GM20000 (cell line): ENCODE measurements around the gene ZNF35.

Experiments used
- DNase-seq: peaks from one replicate; pipeline ENCODE4 v3.0.0; 2012; ENCODE audit warnings: low spot score
- TF ChIP-seq, protein P1 (sequence below): IDR thresholded peaks from 2 replicates; pipeline ENCODE4 v1.5.1; 2012; ENCODE audit warnings: mild to moderate bottlenecking, control low read depth; ENCODE audit errors: extremely low read depth, missing control alignments

Gene ZNF35

DNA sequence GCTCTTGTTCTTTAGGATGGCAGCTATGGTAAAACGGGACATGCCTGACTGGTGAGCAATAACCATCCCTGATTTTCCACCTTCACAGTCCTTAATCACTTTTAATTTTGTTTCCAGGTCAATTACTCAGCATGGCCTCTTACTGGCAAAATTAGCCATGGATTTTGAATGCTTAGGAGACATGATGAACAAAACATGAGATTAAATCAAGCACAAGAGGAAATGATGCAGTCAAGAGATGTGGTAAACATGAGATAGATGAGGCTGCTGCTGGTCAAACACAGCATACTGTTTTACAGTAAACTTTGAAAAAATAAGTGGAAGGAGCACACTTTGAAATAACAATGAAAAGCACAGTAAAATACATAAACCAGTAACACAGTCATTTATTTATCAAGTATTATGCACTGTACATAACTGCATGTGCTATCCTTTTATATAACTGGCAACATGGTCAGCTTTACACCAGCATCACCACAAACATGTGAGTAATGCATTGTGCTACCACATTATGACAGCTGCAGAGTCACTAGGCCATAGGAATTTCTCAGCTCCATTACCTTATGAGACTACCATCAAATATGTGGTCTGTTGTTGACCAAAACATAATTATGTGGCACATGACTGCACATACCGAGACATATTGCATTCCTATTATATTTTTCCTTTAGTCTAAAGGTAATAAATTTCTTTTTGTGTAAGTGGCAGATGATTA lies 33.8 kb downstream of the ZNF35 start:
- DNase-seq = no peak
- TF ChIP-seq, protein P1, sequence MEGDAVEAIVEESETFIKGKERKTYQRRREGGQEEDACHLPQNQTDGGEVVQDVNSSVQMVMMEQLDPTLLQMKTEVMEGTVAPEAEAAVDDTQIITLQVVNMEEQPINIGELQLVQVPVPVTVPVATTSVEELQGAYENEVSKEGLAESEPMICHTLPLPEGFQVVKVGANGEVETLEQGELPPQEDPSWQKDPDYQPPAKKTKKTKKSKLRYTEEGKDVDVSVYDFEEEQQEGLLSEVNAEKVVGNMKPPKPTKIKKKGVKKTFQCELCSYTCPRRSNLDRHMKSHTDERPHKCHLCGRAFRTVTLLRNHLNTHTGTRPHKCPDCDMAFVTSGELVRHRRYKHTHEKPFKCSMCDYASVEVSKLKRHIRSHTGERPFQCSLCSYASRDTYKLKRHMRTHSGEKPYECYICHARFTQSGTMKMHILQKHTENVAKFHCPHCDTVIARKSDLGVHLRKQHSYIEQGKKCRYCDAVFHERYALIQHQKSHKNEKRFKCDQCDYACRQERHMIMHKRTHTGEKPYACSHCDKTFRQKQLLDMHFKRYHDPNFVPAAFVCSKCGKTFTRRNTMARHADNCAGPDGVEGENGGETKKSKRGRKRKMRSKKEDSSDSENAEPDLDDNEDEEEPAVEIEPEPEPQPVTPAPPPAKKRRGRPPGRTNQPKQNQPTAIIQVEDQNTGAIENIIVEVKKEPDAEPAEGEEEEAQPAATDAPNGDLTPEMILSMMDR = no peak

DNA sequence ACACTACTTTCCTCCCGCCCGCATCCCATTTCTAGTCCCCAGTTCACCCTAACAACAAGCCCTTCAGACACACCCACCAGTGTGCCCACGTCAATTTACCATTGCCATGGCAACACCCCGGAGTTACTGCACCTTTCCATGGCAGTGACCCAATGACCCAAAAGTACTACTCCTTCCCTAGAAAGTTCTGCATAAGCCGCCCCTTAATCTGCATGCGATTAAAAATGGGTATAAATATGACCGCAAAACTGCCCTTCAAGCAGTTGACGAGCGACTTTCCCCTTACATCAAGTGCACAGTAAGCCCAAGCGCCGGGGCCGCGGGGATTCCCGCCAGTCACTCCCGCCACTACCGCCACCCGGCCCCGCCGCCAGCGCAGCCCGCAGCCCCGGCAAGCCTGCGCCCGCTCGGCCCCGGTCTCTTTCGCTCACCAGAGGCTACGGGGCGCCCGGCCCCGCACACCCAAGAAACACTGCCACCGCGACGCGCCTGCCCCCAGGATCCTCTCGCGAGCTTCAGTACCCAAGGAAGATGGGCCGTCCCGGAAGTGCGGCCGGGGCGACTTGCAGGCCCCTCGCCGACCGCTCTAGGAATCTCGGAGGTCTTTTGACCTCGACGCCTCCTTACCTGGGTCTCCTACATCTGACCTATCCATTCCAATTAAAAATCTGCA lies 36.7 kb downstream of the ZNF35 start:
- peak; percentile 79 for DNase-seq
- TF ChIP-seq, protein P1 = no peak

DNA sequence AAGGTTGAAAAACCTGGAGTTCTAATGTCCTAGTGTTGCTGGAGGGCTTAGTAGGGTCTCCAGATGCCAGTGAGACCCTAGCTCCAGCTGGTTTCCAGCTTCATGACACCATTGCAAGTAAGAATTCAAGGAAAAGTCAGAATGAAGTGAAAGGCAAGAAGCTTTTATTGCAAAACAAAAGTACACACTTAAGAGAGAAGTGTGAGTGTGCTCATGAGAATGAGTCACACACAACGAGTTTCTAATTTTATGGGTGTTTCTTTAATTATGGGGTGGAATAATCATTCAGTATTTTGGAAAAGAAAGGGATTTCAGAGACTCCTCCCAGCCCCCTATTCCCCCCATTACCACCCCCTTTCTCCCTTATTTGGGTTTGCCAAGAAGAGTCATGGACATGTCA lies 39.4 kb downstream of the ZNF35 start:
- no peak for DNase-seq
- TF ChIP-seq, protein P1 = no peak
